ENCODE results near the gene NKX2-8. TPM values are rescaled to one million over a fixed set of nuclear protein-coding genes. Genes with fewer than 3 reads are reported as not detected.

Gene NKX2-8
- total and polyA plus RNA-seq, 2 of the 13 experiments (the other 11 are each of a cell fraction or from before 2014, with no cell fraction given) = not detected

DNA sequence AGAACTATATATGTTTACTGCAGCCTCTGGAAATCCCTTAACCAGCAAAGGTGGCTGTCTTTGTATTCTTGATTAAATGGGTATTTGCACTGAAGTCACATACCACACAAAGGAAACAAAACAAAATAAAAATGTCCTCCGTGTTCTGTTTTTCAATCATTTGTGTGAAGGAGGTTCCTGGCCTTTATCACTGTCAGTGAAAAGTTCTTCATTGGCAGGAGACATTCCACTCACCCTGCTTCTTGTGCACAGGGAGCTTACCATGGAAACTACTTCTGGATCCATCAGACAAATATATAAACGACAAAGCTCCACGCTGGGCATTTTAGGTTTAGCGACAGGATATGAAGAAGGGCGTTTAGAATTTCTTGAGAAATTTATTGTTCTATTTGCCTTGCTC, 5.7 kb upstream of the NKX2-8 start (continued):
- no peak for TF ChIP-seq KLF11 (CRISPR knock-in tag; IDR thresholded peaks at IDR 0.05)

DNA sequence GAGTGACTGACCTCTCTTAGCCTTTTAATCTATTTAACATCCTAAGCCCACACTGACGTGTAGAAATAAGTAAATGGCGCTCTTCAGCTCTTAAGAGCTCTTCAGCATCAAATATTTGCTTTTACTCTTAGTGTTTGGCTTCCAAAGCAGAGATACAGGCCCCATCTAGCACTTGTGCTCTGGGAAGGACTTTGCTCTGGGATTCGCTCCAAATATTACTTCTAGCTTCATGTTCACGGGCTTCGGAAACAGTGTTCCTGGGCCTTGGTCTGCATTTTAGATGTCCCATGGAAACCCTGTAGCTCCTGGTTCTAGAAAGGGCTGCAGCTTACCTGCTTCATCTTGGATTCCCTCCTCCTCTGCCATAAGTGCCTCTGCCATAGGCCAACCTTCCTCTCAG, 2.7 kb upstream of the NKX2-8 start:
- in situ Hi-C loops (cut with HindIII; ENCODE audit: extremely low pct_ligation_motif_present, low pct_unique_long_range_greater_than_20kb) (no loop called here), intact Hi-C loops (cut with micrococcal nuclease; ENCODE audit: unreplicated experiment) (no loop called here)
- H4K20me1 ChIP-seq (ENCODE audit: insufficient read depth, low read length) = no peaks in the 10 kb centered on the region
- H3K4me3 ChIP-seq (replicated peaks in 1 of 3; ENCODE audit: insufficient read depth in 1 of 3, low read depth in 2 of 3, low read length in 3 of 3) = no peak overlapping the region
- POLR2A ChIA-PET = no interaction called here
- H3K4me1 ChIP-seq (ENCODE audit: insufficient read depth, low read length) = peaks cover 11% of the 10 kb centered on the region
- peaks cover 2 to 7% of the 10 kb centered on the region in 2 experiments; a peak in 2 of 5 replicates for H3K27me3 ChIP-seq (ENCODE audit: control insufficient read depth in 1 of 2, insufficient read depth in 2 of 2, low read length in 2 of 2)
- H3K27ac ChIP-seq (ENCODE audit: extremely low read length, insufficient read depth, low read length) = no peak overlapping the region
- no peaks in the 10 kb centered on the region for H3K36me3 ChIP-seq (replicated peaks in 1 of 2; ENCODE audit: control insufficient read depth in 1 of 2, insufficient read depth in 2 of 2, low read length in 2 of 2)
- 0 out of 2 replicates have a peak, but pooled peaks cover 4% of the 10 kb centered on the region for H3K9me3 ChIP-seq (ENCODE audit: low read length)
- H3K9ac ChIP-seq (ENCODE audit: insufficient read depth, low read depth, low read length) = no peak overlapping the region
- ATAC-seq = peak; percentile 79
- 1% methylated on average over 5 of the region's 5 CpGs for WGBS (ENCODE audit: low lambda C conversion rate)
- H2AFZ ChIP-seq (ENCODE audit: low read length) = no peak overlapping the region
- H3K4me2 ChIP-seq (ENCODE audit: low read depth, low read length) = peak overlapping the region; percentile 4; the same call in 1 of the 2 replicates
- H3K79me2 ChIP-seq (ENCODE audit: insufficient read depth, low read length) = no peaks in the 10 kb centered on the region
- no TSS peak for BruUV-seq (replicated peaks)
- FAIRE-seq = peak; percentile 47
- CTCF ChIA-PET (ENCODE audit: low intra/inter-chr PET ratio, low total read pairs) = no interaction called here
- DNase-seq (ENCODE audit: low spot score) = peak; percentile 50
- TF ChIP-seq, protein P1, sequence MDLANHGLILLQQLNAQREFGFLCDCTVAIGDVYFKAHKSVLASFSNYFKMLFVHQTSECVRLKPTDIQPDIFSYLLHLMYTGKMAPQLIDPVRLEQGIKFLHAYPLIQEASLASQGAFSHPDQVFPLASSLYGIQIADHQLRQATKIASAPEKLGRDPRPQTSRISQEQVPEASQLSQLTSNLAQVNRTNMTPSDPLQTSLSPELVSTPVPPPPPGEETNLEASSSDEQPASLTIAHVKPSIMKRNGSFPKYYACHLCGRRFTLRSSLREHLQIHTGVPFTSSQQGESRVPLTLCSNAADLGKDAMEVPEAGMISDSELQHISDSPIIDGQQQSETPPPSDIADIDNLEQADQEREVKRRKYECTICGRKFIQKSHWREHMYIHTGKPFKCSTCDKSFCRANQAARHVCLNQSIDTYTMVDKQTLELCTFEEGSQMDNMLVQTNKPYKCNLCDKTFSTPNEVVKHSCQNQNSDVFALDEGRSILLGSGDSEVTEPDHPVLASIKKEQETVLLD (CRISPR knock-in tag; IDR thresholded peaks at IDR 0.05; ENCODE audit: low read depth) = no peak
- TF ChIP-seq TOE1 (CRISPR knock-in tag; IDR thresholded peaks at IDR 0.05) = no peak
- peak; percentile 81 for TF ChIP-seq HNF4A (CRISPR knock-in tag; IDR thresholded peaks at IDR 0.05)
- TF ChIP-seq XRCC5 (optimal IDR thresholded peaks at IDR 0.05; ENCODE audit: low read length) = peak; percentile 33
- peak; percentile 63; the same call in 1 of the 2 replicates for TF ChIP-seq ZNF205 (CRISPR knock-in tag; IDR thresholded peaks at IDR 0.05)
- TF ChIP-seq ZMYM4 (CRISPR knock-in tag; IDR thresholded peaks at IDR 0.05) = peak; percentile 48
- TF ChIP-seq ZIK1 (CRISPR knock-in tag; IDR thresholded peaks at IDR 0.05; ENCODE audit: borderline replicate concordance, low read depth) = no peak
- peak; percentile 62; the same call in 1 of the 2 replicates for TF ChIP-seq ZNF776 (CRISPR knock-in tag; IDR thresholded peaks at IDR 0.05)
- TF ChIP-seq SIX4 (CRISPR knock-in tag; IDR thresholded peaks at IDR 0.05) = 0 out of 2 replicates have a peak, but pooled peaks have one; percentile 14
- peak; percentile 59; the same call in 1 of the 2 replicates for TF ChIP-seq ZNF20 (CRISPR knock-in tag; IDR thresholded peaks at IDR 0.05)
- peak in 1 of 2 experiments; percentile 26; a peak in 1 of 4 replicates for TF ChIP-seq EP300 (IDR thresholded peaks at IDR 0.05; ENCODE audit: low read depth in 2 of 2, low read length in 2 of 2)
- no peak for TF ChIP-seq EP300 (CRISPR knock-in tag; IDR thresholded peaks at IDR 0.05; ENCODE audit: borderline replicate concordance)
- TF ChIP-seq BCL6 (CRISPR knock-in tag; IDR thresholded peaks at IDR 0.05) = 0 out of 2 replicates have a peak, but pooled peaks have one; percentile 28
- TF ChIP-seq, protein P2, sequence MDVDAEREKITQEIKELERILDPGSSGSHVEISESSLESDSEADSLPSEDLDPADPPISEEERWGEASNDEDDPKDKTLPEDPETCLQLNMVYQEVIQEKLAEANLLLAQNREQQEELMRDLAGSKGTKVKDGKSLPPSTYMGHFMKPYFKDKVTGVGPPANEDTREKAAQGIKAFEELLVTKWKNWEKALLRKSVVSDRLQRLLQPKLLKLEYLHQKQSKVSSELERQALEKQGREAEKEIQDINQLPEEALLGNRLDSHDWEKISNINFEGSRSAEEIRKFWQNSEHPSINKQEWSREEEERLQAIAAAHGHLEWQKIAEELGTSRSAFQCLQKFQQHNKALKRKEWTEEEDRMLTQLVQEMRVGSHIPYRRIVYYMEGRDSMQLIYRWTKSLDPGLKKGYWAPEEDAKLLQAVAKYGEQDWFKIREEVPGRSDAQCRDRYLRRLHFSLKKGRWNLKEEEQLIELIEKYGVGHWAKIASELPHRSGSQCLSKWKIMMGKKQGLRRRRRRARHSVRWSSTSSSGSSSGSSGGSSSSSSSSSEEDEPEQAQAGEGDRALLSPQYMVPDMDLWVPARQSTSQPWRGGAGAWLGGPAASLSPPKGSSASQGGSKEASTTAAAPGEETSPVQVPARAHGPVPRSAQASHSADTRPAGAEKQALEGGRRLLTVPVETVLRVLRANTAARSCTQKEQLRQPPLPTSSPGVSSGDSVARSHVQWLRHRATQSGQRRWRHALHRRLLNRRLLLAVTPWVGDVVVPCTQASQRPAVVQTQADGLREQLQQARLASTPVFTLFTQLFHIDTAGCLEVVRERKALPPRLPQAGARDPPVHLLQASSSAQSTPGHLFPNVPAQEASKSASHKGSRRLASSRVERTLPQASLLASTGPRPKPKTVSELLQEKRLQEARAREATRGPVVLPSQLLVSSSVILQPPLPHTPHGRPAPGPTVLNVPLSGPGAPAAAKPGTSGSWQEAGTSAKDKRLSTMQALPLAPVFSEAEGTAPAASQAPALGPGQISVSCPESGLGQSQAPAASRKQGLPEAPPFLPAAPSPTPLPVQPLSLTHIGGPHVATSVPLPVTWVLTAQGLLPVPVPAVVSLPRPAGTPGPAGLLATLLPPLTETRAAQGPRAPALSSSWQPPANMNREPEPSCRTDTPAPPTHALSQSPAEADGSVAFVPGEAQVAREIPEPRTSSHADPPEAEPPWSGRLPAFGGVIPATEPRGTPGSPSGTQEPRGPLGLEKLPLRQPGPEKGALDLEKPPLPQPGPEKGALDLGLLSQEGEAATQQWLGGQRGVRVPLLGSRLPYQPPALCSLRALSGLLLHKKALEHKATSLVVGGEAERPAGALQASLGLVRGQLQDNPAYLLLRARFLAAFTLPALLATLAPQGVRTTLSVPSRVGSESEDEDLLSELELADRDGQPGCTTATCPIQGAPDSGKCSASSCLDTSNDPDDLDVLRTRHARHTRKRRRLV (CRISPR knock-in tag; IDR thresholded peaks at IDR 0.05) = peak; percentile 63; the same call in 1 of the 2 replicates
- no peak for TF ChIP-seq RXRB (CRISPR knock-in tag; IDR thresholded peaks at IDR 0.05; ENCODE audit: borderline replicate concordance)
- TF ChIP-seq CC2D1A (CRISPR knock-in tag; IDR thresholded peaks at IDR 0.05) = no peak
- 0 out of 2 replicates have a peak, but pooled peaks have one; percentile 35 for TF ChIP-seq ATF7-NPFF (CRISPR knock-in tag; IDR thresholded peaks at IDR 0.05; ENCODE audit: low read depth)
